IMR-90 (cell line): Measurements from ENCODE around the gene ADAM15. TPM values are rescaled to one million over a fixed set of nuclear protein-coding genes. Genes with fewer than 3 reads are reported as not detected.

Experiments
- ATAC-seq: fragments of 200-7000 bp; cut with Tn5 transposase; 2 replicates; pipeline ENCODE4 v1.9.1; 2020; ENCODE audit warnings: low read depth, mild to moderate bottlenecking, moderate library complexity
- BruUV-seq: library from RNA; stranded (reverse); fragments of 400-500 nt; replicated peaks from 2 replicates; lab custom pipeline; 2021; lab: Mats Ljungman, UMichigan
- CTCF ChIA-PET: fragments of 300-600 bp; formaldehyde crosslinking; extraction: SDS; loops from one replicate; lab custom pipeline; 2021; ENCODE audit warnings: antibody characterized with exemption; lab: Yijun Ruan, JAX
- POLR2A ChIA-PET: fragments of 300-600 bp; sonication (Branson Sonifier 250); formaldehyde crosslinking; loops from one replicate; lab custom pipeline; 2022; ENCODE audit warnings: antibody characterized with exemption; ENCODE audit not compliant: unreplicated experiment; lab: Charles Lee
- DNase-seq: peaks from one replicate; pipeline ENCODE4 v3.0.0; 2013
- H2AFZ ChIP-seq: replicated peaks from 2 replicates; pipeline ENCODE3; 2013; ENCODE audit warnings: low read length, mild to moderate bottlenecking; ENCODE audit not compliant: poor library complexity
- H2AK5ac ChIP-seq: 2 replicates; pipeline ENCODE4 v1.6.1; 2013; ENCODE audit warnings: low read depth, low read length, inconsistent platforms
- H2AK9ac ChIP-seq: replicated peaks from 2 replicates; pipeline ENCODE3; 2013; ENCODE audit warnings: mild to moderate bottlenecking, low read depth, low read length, moderate library complexity; ENCODE audit not compliant: poor library complexity
- H2BK120ac ChIP-seq: 2 replicates; pipeline ENCODE4 v1.6.1; 2013; ENCODE audit warnings: low read depth, low read length, inconsistent platforms
- H2BK15ac ChIP-seq: 3 replicates; pipeline ENCODE4 v1.6.1; 2013; ENCODE audit warnings: low read depth, low read length, inconsistent platforms
- H2BK20ac ChIP-seq: 2 replicates; pipeline ENCODE4 v1.6.1; 2013; ENCODE audit warnings: low read depth, mild to moderate bottlenecking, inconsistent platforms, low read length, moderate library complexity
- H2BK5ac ChIP-seq: 2 replicates; pipeline ENCODE4 v1.6.1; 2013; ENCODE audit warnings: mild to moderate bottlenecking, low read depth, low read length, inconsistent platforms; ENCODE audit not compliant: poor library complexity, severe bottlenecking
- H3K14ac ChIP-seq: replicated peaks from 2 replicates; pipeline ENCODE4 v1.6.1; 2013; ENCODE audit warnings: low read depth, low read length, inconsistent platforms
- H3K18ac ChIP-seq: 2 replicates; pipeline ENCODE4 v1.6.1; 2013; ENCODE audit warnings: low read depth, low read length, control low read depth
- H3K23ac ChIP-seq: 2 replicates; pipeline ENCODE4 v1.6.1; 2013; ENCODE audit warnings: low read depth, low read length, inconsistent platforms
- H3K27ac ChIP-seq: 2 replicates; pipeline ENCODE4 v1.5.1; 2013; ENCODE audit warnings: mild to moderate bottlenecking, control low read depth, low read length; ENCODE audit not compliant: insufficient read depth
- H3K27me3 ChIP-seq: 2 replicates; pipeline ENCODE4 v1.6.1; 2013; ENCODE audit warnings: low read length; ENCODE audit not compliant: control insufficient read depth, insufficient read depth
- H3K36me3 ChIP-seq: 2 replicates; pipeline ENCODE4 v1.6.1; 2013; ENCODE audit warnings: low read length, mixed read lengths; ENCODE audit not compliant: control insufficient read depth, insufficient read depth
- H3K4ac ChIP-seq: 2 replicates; pipeline ENCODE4 v1.6.1; 2013; ENCODE audit warnings: low read depth, low read length, inconsistent platforms
- H3K4me1 ChIP-seq: 2 replicates; pipeline ENCODE4 v1.6.1; 2013; ENCODE audit warnings: low read length, mixed read lengths; ENCODE audit not compliant: control insufficient read depth, insufficient read depth
- H3K4me2 ChIP-seq: 2 replicates; pipeline ENCODE4 v1.6.1; 2013; ENCODE audit warnings: low read depth, mild to moderate bottlenecking, control low read depth, low read length, moderate library complexity
- H3K4me3 ChIP-seq: 2 replicates; pipeline ENCODE4 v1.5.1; 2013; ENCODE audit warnings: low read depth, mild to moderate bottlenecking, control low read depth, low read length, moderate library complexity; ENCODE audit not compliant: insufficient read depth
- H3K56ac ChIP-seq: 2 replicates; pipeline ENCODE4 v1.6.1; 2013; ENCODE audit warnings: low read length, inconsistent platforms; ENCODE audit not compliant: insufficient read depth; ENCODE audit errors: extremely low read depth
- H3K79me1 ChIP-seq, 2 experiments: 2 replicates each; pipeline ENCODE4 v1.6.1; 2013; ENCODE audit warnings: low read length in 2 of 2, inconsistent platforms in 1 of 2, low read depth in 1 of 2
- H3K9ac ChIP-seq: 2 replicates; pipeline ENCODE4 v1.6.1; 2013; ENCODE audit warnings: low read depth, low read length, control low read depth
- H3K9me1 ChIP-seq: 2 replicates; pipeline ENCODE4 v1.6.1; 2013; ENCODE audit warnings: low read length, inconsistent platforms; ENCODE audit not compliant: insufficient read depth
- H3K9me3 ChIP-seq: 2 replicates; pipeline ENCODE4 v1.6.1; 2013; ENCODE audit warnings: low read length; ENCODE audit not compliant: control insufficient read depth, insufficient read depth
- H4K20me1 ChIP-seq: 2 replicates; pipeline ENCODE4 v1.6.1; 2013; ENCODE audit warnings: low read length, inconsistent platforms; ENCODE audit not compliant: insufficient read depth
- H4K5ac ChIP-seq: 2 replicates; pipeline ENCODE4 v1.6.1; 2013; ENCODE audit warnings: mild to moderate bottlenecking, low read depth, low read length, control low read depth
- H4K8ac ChIP-seq, 2 experiments: 2 replicates each; pipeline ENCODE4 v1.6.1; 2013; ENCODE audit warnings: low read depth in 2 of 2, low read length in 2 of 2, control low read depth in 1 of 2, inconsistent platforms in 1 of 2
- H4K91ac ChIP-seq: 2 replicates; pipeline ENCODE4 v1.6.1; 2013; ENCODE audit warnings: low read depth, low read length, inconsistent platforms; ENCODE audit not compliant: insufficient read depth
- BHLHE40 ChIP-seq: fragments of 150-350 bp; IDR thresholded peaks from 2 replicates; pipeline ENCODE4 v1.6.1; 2016; ENCODE audit warnings: mild to moderate bottlenecking, low read depth, low read length
- CEBPB ChIP-seq: IDR thresholded peaks from 2 replicates; pipeline ENCODE4 v1.6.1; 2012; ENCODE audit warnings: low read depth, low read length, improper control_type of control experiment
- CHD1 ChIP-seq: IDR thresholded peaks from 2 replicates; pipeline ENCODE4 v1.6.1; 2012; ENCODE audit warnings: low read depth, low read length, improper control_type of control experiment
- CTCF ChIP-seq: conservative IDR thresholded peaks from 2 replicates; pipeline ENCODE4 v1.5.1; 2012; ENCODE audit warnings: mild to moderate bottlenecking, low read depth, low read length, improper control_type of control experiment
- ELK1 ChIP-seq: fragments of 150-350 bp; IDR thresholded peaks from 2 replicates; pipeline ENCODE4 v1.6.1; 2016; ENCODE audit warnings: low read depth, mild to moderate bottlenecking, low read length, moderate library complexity, borderline replicate concordance
- FOS ChIP-seq: fragments of 150-350 bp; IDR thresholded peaks from 2 replicates; pipeline ENCODE4 v1.6.1; 2016; ENCODE audit warnings: low read depth, low read length
- MAFK ChIP-seq: IDR thresholded peaks from 2 replicates; pipeline ENCODE4 v1.6.1; 2012; ENCODE audit warnings: low read depth, low read length, improper control_type of control experiment
- MAZ ChIP-seq: IDR thresholded peaks from 2 replicates; pipeline ENCODE4 v1.6.1; 2012; ENCODE audit warnings: low read depth, mild to moderate bottlenecking, low read length, improper control_type of control experiment, moderate library complexity, borderline replicate concordance
- MXI1 ChIP-seq: IDR thresholded peaks from 2 replicates; pipeline ENCODE4 v1.6.1; 2012; ENCODE audit warnings: low read depth, mild to moderate bottlenecking, low read length, moderate library complexity, borderline replicate concordance
- NFE2L2 ChIP-seq: fragments of 150-350 bp; IDR thresholded peaks from 2 replicates; pipeline ENCODE4 v1.6.1; 2016; ENCODE audit warnings: low read depth, mild to moderate bottlenecking, low read length
- RAD21 ChIP-seq: IDR thresholded peaks from 2 replicates; pipeline ENCODE4 v1.6.1; 2012; ENCODE audit warnings: low read length, improper control_type of control experiment
- SMC3 ChIP-seq: fragments of 150-350 bp; IDR thresholded peaks from 2 replicates; pipeline ENCODE4 v1.6.1; 2016; ENCODE audit warnings: low read depth, mild to moderate bottlenecking, antibody characterized with exemption, low read length, moderate library complexity
- USF2 ChIP-seq: fragments of 150-350 bp; IDR thresholded peaks from 2 replicates; pipeline ENCODE4 v1.6.1; 2017; ENCODE audit warnings: mild to moderate bottlenecking, antibody characterized with exemption, low read length, low read depth
- WGBS, 2 experiments: methylation state at CpG; one replicate each; pipeline versions ENCODE4 v1.1.5 to v1.1.7; 2013; ENCODE audit warnings: missing lambda C conversion rate in 2 of 2; ENCODE audit not compliant: insufficient read length in 1 of 2; ENCODE audit errors: extremely low coverage in 2 of 2; 5-methylcytosine and 5-hydroxymethylcytosine counted together
- dilution Hi-C: fragments of 300-500 bp; cut with HindIII; formaldehyde crosslinking; loops from one replicate; pipeline ENCODE4 v1.14.3; 2018; ENCODE audit warnings: low sequenced_read_pairs; ENCODE audit not compliant: unreplicated experiment
- in situ Hi-C: fragments of 300-500 bp; cut with MboI; formaldehyde crosslinking; loops from 3 replicates; pipeline ENCODE4 v1.14.3; 2019; ENCODE audit warnings: low sequenced_read_pairs, inconsistent platforms, mixed read lengths
- intact Hi-C: fragments of 100-400 bp; cut with micrococcal nuclease; formaldehyde crosslinking; loops from 2 replicates; pipeline ENCODE4 v1.10.0; 2022
- polyA plus RNA-seq, 3 experiments: library from polyadenylated mRNA; depleted of rRNA; stranded (reverse); fragments of >200 nt; gene quantifications; 2 replicates each; pipeline ENCODE4 v1.2.3, GENCODE V29; 2012; ENCODE audit warnings: low replicate concordance in 1 of 3
- total RNA-seq: library from RNA; depleted of rRNA; stranded (reverse); fragments of >200 nt; gene quantifications from 2 replicates; pipeline ENCODE4 v1.2.3, GENCODE V29; 2012

ADAM15 gene
- total and polyA plus RNA-seq, 2 of the 4 experiments (the other 2 are of a cell fraction): 25.6 to 52.4 TPM

- peaks cover 21% of the 10 kb centered on the region for H3K4me1 ChIP-seq
- peaks cover 12% of the 10 kb centered on the region for H3K9me1 ChIP-seq
- peak overlapping the region; percentile 99 for H2AK9ac ChIP-seq
- H2AFZ ChIP-seq: peak overlapping the region; percentile 93
- H3K36me3 ChIP-seq: no peaks in the 10 kb centered on the region; the same call in none of the 2 replicates
- in situ Hi-C loops: no loop called here
- peak overlapping the region; percentile 92 to 98 for H4K8ac ChIP-seq
- H3K27me3 ChIP-seq: no peaks in the 10 kb centered on the region
- peak overlapping the region; percentile 98 for H3K4me3 ChIP-seq
- peak overlapping the region; percentile 95 for H3K14ac ChIP-seq
- H3K56ac ChIP-seq: peak overlapping the region; percentile 71; the same call in 1 of the 2 replicates
- no TSS peak for BruUV-seq
- H4K20me1 ChIP-seq: no peaks in the 10 kb centered on the region; the same call in 1 of the 2 replicates
- peak overlapping the region; percentile 95 for H3K9ac ChIP-seq
- H2BK20ac ChIP-seq: peak overlapping the region; percentile 87
- H4K5ac ChIP-seq: peak overlapping the region; percentile 88
- H3K4ac ChIP-seq: peak overlapping the region; percentile 99
- H3K4me2 ChIP-seq: peak overlapping the region; percentile 96
- peak overlapping the region; percentile 99 for H2AK5ac ChIP-seq
- peaks cover 14 to 71% of the 10 kb centered on the region in 2 experiments for H3K79me1 ChIP-seq
- TF ChIP-seq RAD21: no peak
- no peak for TF ChIP-seq MAFK
- no peak for TF ChIP-seq ELK1
- TF ChIP-seq CTCF: no peak
- TF ChIP-seq USF2: no peak
- TF ChIP-seq MXI1: peak; percentile 48; the same call in 1 of the 2 replicates
- no peak for TF ChIP-seq CEBPB
- peak; percentile 28; the same call in 1 of the 2 replicates for TF ChIP-seq MAZ
- TF ChIP-seq CHD1: no peak
- no peak for TF ChIP-seq NFE2L2
- TF ChIP-seq SMC3: no peak
- no peak for TF ChIP-seq FOS
- peak; percentile 54; the same call in 1 of the 2 replicates for TF ChIP-seq BHLHE40
- H2BK15ac ChIP-seq: peak overlapping the region; percentile 97; the same call in 2 of the 3 replicates
- ATAC-seq (peak; percentile 7), DNase-seq (peak; percentile 38)
- CTCF ChIA-PET: interaction anchor here (1.6 kb wide), 1 partner anchor 13 kb away, joined by 7 read pairs; no protein-coding TSS in a partner anchor
- peak overlapping the region; percentile 98 for H4K91ac ChIP-seq
- H3K27ac ChIP-seq: peak overlapping the region; percentile 96
- dilution Hi-C loops: no loop called here
- POLR2A ChIA-PET: no interaction called here
- WGBS, 2 experiments: 0% methylated on average over 1 of the region's 34 CpGs; no CpG with 5 or more reads in 1 of the 2 experiments
- H2BK120ac ChIP-seq: peak overlapping the region; percentile 90
- H3K9me3 ChIP-seq: no peaks in the 10 kb centered on the region
- H3K18ac ChIP-seq: peak overlapping the region; percentile 87
- intact Hi-C loops: loop anchor here (5.0 kb wide), 1 partner anchor 48 kb away; the partner anchor contains the start of gene ADAM15
- peak overlapping the region; percentile 90 for H3K23ac ChIP-seq
- peak overlapping the region; percentile 91 for H2BK5ac ChIP-seq
Observed at GRCh38 chr1:155003766-155004351, 47.3 kb upstream of the ADAM15 start.
